Measurements from ENCODE around the gene PGAM2. TPM values are rescaled to one million over a fixed set of nuclear protein-coding genes. Genes with fewer than 3 reads are reported as not detected.

The PGAM2 gene
- total and polyA plus RNA-seq, 8 donors: 0.92 to 5.8 (median 3.7) TPM; not detected in 4

GRCh38 chr7:44087911-44088838 lies 22.8 kb upstream of the PGAM2 start:
- TF ChIP-seq EP300 (IDR thresholded peaks at IDR 0.05): no peak
- TF ChIP-seq POLR2AphosphoS5 (IDR thresholded peaks at IDR 0.05): no peak
- no peak for TF ChIP-seq POLR2A (IDR thresholded peaks at IDR 0.05)
- TF ChIP-seq CTCF (IDR thresholded peaks at IDR 0.05): no peak
- DNase-seq: no peak
- intact Hi-C loops (cut with DNase I; ENCODE audit: low total_unique reads): no loop called here
- no peaks in the 10 kb centered on the region for H3K9me3 ChIP-seq
- peaks cover 0 to 33% (median 17%) of the 10 kb centered on the region in 4 donors for H3K4me1 ChIP-seq
- no peak overlapping the region for H3K4me3 ChIP-seq
- 40 to 61% (median 56%) methylated on average over 17 to 20 of the region's 20 CpGs for WGBS, 5 donors
- H3K36me3 ChIP-seq: no peaks in the 10 kb centered on the region
- no peaks in the 10 kb centered on the region for H3K27me3 ChIP-seq
- peak overlapping the region; percentile 24 to 85 (median 83) for H3K27ac ChIP-seq

- Histone ChIP-seq H3K4me1 (peaks cover 0 to 35% (median 19%) of the 10 kb centered on the region in 4 donors), H3K36me3 (no peaks in the 10 kb centered on the region), H3K27ac (peak overlapping the region in 4 of 5 donors; percentile 62 to 85 (median 84)), H3K9me3 (no peaks in the 10 kb centered on the region), H3K4me3 (no peak overlapping the region), H3K27me3 (no peaks in the 10 kb centered on the region)
- intact Hi-C loops (cut with DNase I; ENCODE audit: low total_unique reads): no loop called here
- TF ChIP-seq POLR2A (IDR thresholded peaks at IDR 0.05) (no peak), CTCF (IDR thresholded peaks at IDR 0.05) (no peak), EP300 (IDR thresholded peaks at IDR 0.05) (no peak), POLR2AphosphoS5 (IDR thresholded peaks at IDR 0.05) (no peak)
- DNase-seq: no peak
- 96 to 100% (median 96%) methylated on average over 3 of the region's 3 CpGs for WGBS, 5 donors
Observed at GRCh38 chr7:44086627-44087026, 21.3 kb upstream of the PGAM2 start.

GRCh38 chr7:44085546-44085945 lies 20.2 kb upstream of the PGAM2 start:
- no peaks in the 10 kb centered on the region for H3K27me3 ChIP-seq
- DNase-seq: no peak
- H3K4me1 ChIP-seq: peaks cover 7 to 45% (median 30%) of the 10 kb centered on the region in 4 donors
- intact Hi-C loops (cut with DNase I; ENCODE audit: low total_unique reads): no loop called here
- 73 to 78% (median 75%) methylated on average over 3 of the region's 3 CpGs for WGBS, 5 donors
- H3K4me3 ChIP-seq: no peak overlapping the region
- peak overlapping the region in 1 of 5 donors; percentile 27 for H3K27ac ChIP-seq
- peaks cover 2% of the 10 kb centered on the region in 4 donors for H3K36me3 ChIP-seq
- TF ChIP-seq POLR2AphosphoS5 (IDR thresholded peaks at IDR 0.05) (no peak), CTCF (IDR thresholded peaks at IDR 0.05) (no peak), POLR2A (IDR thresholded peaks at IDR 0.05) (no peak)
- H3K9me3 ChIP-seq: no peaks in the 10 kb centered on the region

- H3K27ac ChIP-seq: peak overlapping the region in 2 of 5 donors; percentile 27 to 95
Observed at GRCh38 chr7:44084701-44085100, 19.3 kb upstream of the PGAM2 start.

More at GRCh38 chr7:44084701-44085100, 19.3 kb upstream of the PGAM2 start:
- Histone ChIP-seq H3K36me3 (peaks cover 10 to 11% (median 10%) of the 10 kb centered on the region in 4 donors), H3K9me3 (no peaks in the 10 kb centered on the region), H3K27me3 (no peaks in the 10 kb centered on the region), H3K4me1 (peaks cover 7 to 45% (median 34%) of the 10 kb centered on the region in 4 donors), H3K4me3 (no peak overlapping the region)
- WGBS, 5 donors: 69 to 88% (median 80%) methylated on average over 4 of the region's 4 CpGs
- intact Hi-C loops (cut with DNase I; ENCODE audit: low total_unique reads): no loop called here
- TF ChIP-seq POLR2AphosphoS5 (IDR thresholded peaks at IDR 0.05) (no peak), EP300 (IDR thresholded peaks at IDR 0.05) (no peak), CTCF (IDR thresholded peaks at IDR 0.05) (no peak), POLR2A (IDR thresholded peaks at IDR 0.05) (no peak)
- DNase-seq: no peak
